Neural progenitor cell (in vitro differentiated cells): ENCODE data around the gene PKP3. TPM values are rescaled to one million over a fixed set of nuclear protein-coding genes. Genes with fewer than 3 reads are reported as not detected.
A peak's percentile ranks its signal among the peaks of the same experiment; 100 is the strongest.

Experiments used
- DNase-seq: peaks from one replicate; pipeline ENCODE4 v3.0.0-alpha.2; 2016; ENCODE audit warnings: low spot score
- H2AFZ ChIP-seq: fragments of 200-600 bp; sonication (generic); replicated peaks from 2 replicates; pipeline ENCODE4 v1.6.1; 2016; ENCODE audit warnings: antibody characterized with exemption
- H3F3A ChIP-seq: fragments of 200-600 bp; sonication (generic); 2 replicates; pipeline ENCODE4 v1.6.1; 2016; ENCODE audit warnings: antibody characterized with exemption, low read depth
- H3K27ac ChIP-seq: fragments of 200-600 bp; sonication (generic); 2 replicates; pipeline ENCODE4 v1.5.1; 2016; ENCODE audit warnings: mild to moderate bottlenecking
- H3K27me3 ChIP-seq: fragments of 200-600 bp; sonication (generic); 2 replicates; pipeline ENCODE4 v1.6.1; 2016; ENCODE audit warnings: mild to moderate bottlenecking, moderate library complexity
- H3K36me3 ChIP-seq: fragments of 200-600 bp; sonication (generic); 2 replicates; pipeline ENCODE4 v1.5.1; 2016
- H3K4me1 ChIP-seq: fragments of 200-600 bp; sonication (generic); 2 replicates; pipeline ENCODE4 v1.6.1; 2016; ENCODE audit warnings: mixed run types
- H3K4me2 ChIP-seq: fragments of 200-600 bp; sonication (generic); 2 replicates; pipeline ENCODE4 v1.6.1; 2016
- H3K4me3 ChIP-seq: fragments of 200-600 bp; sonication (generic); 2 replicates; pipeline ENCODE4 v1.5.1; 2016
- H3K79me2 ChIP-seq: fragments of 200-600 bp; sonication (generic); 2 replicates; pipeline ENCODE4 v1.6.1; 2016; ENCODE audit warnings: low read depth
- H3K9ac ChIP-seq: fragments of 200-600 bp; sonication (generic); 2 replicates; pipeline ENCODE4 v1.6.1; 2016
- H3K9me3 ChIP-seq: fragments of 200-600 bp; sonication (generic); 2 replicates; pipeline ENCODE4 v1.5.1; 2016; ENCODE audit warnings: low read depth
- H4K20me1 ChIP-seq: fragments of 200-600 bp; sonication (generic); 2 replicates; pipeline ENCODE4 v1.6.1; 2016; ENCODE audit warnings: low read depth
- H3K27ac Mint-ChIP-seq: 3 replicates; pipeline ENCODE4 v1.8.0; 2021; ENCODE audit warnings: mixed read lengths
- H3K27me3 Mint-ChIP-seq: 2 replicates; pipeline ENCODE4 v1.8.0; 2022; ENCODE audit warnings: low read depth, mild to moderate bottlenecking, inconsistent platforms, moderate library complexity, mixed read lengths; ENCODE audit not compliant: insufficient read depth
- H3K36me3 Mint-ChIP-seq: 3 replicates; pipeline ENCODE4 v1.8.0; 2021; ENCODE audit warnings: mixed read lengths
- H3K4me1 Mint-ChIP-seq: 3 replicates; pipeline ENCODE4 v1.8.0; 2021; ENCODE audit warnings: mixed read lengths
- H3K4me3 Mint-ChIP-seq: 3 replicates; pipeline ENCODE4 v1.8.0; 2021; ENCODE audit warnings: mild to moderate bottlenecking, moderate library complexity, mixed read lengths
- H3K9me3 Mint-ChIP-seq: 3 replicates; pipeline ENCODE4 v1.8.0; 2020; ENCODE audit warnings: mixed read lengths
- CTCF ChIP-seq: fragments of 200-600 bp; sonication (generic); IDR thresholded peaks from 2 replicates; pipeline ENCODE4 v1.5.1; 2017; ENCODE audit warnings: antibody characterized with exemption, mild to moderate bottlenecking
- EZH2 ChIP-seq: fragments of 200-600 bp; sonication (generic); IDR thresholded peaks from 2 replicates; pipeline ENCODE4 v1.6.1; 2017; ENCODE audit warnings: antibody characterized with exemption, mild to moderate bottlenecking, moderate library complexity
- EZH2phosphoT487 ChIP-seq: fragments of 200-600 bp; sonication (generic); IDR thresholded peaks from 2 replicates; pipeline ENCODE4 v1.6.1; 2017; ENCODE audit warnings: antibody characterized with exemption
- total RNA-seq: library from RNA; depleted of rRNA; stranded (reverse); fragments of >200 nt; gene quantifications from 2 replicates; pipeline ENCODE4 v1.2.3, GENCODE V29; 2015; ENCODE audit warnings: low replicate concordance

PKP3 gene
- total RNA-seq, 1 donor from 2014 or later: 8.5 TPM

- Histone ChIP-seq H3K27me3 (no peaks in the 10 kb centered on the region), H3K4me2 (peak overlapping the region; percentile 91), H3K27ac (peak overlapping the region; percentile 16), H3K79me2 (peaks cover 16% of the 10 kb centered on the region), H3K4me1 (peaks cover 10% of the 10 kb centered on the region), H3K36me3 (no peaks in the 10 kb centered on the region), H3K4me3 (peak overlapping the region; percentile 81), H3K9me3 (no peaks in the 10 kb centered on the region), H3F3A (peaks cover 22% of the 10 kb centered on the region), H3K9ac (no peak overlapping the region), H4K20me1 (peaks cover 15% of the 10 kb centered on the region), H2AFZ (no peak overlapping the region)
- TF ChIP-seq CTCF (no peak), EZH2 (no peak)
- Mint-ChIP-seq H3K4me1 (peaks cover 28% of the 10 kb centered on the region), H3K27me3 (peaks cover 13% of the 10 kb centered on the region), H3K9me3 (peaks cover 7% of the 10 kb centered on the region), H3K4me3 (peak overlapping the region; percentile 93), H3K27ac (peak overlapping the region; percentile 89), H3K36me3 (peaks cover 19% of the 10 kb centered on the region)
- DNase-seq: no peak
Observed at GRCh38 chr11:371051-371450, 23.0 kb upstream of the PKP3 start.

GRCh38 chr11:371716-372590 is 22.1 kb upstream of the PKP3 start:
- Histone ChIP-seq H3K36me3 (no peaks in the 10 kb centered on the region), H2AFZ (no peak overlapping the region), H3K4me1 (peaks cover 10% of the 10 kb centered on the region), H3K27me3 (no peaks in the 10 kb centered on the region), H3K9me3 (no peaks in the 10 kb centered on the region), H3F3A (peaks cover 22% of the 10 kb centered on the region), H3K79me2 (peaks cover 16% of the 10 kb centered on the region), H3K4me3 (no peak overlapping the region), H3K27ac (no peak overlapping the region), H4K20me1 (peaks cover 15% of the 10 kb centered on the region), H3K9ac (no peak overlapping the region), H3K4me2 (no peak overlapping the region)
- H3K9me3 Mint-ChIP-seq: peaks cover 5% of the 10 kb centered on the region
- H3K27ac Mint-ChIP-seq: no peak overlapping the region
- peaks cover 19% of the 10 kb centered on the region for H3K36me3 Mint-ChIP-seq
- TF ChIP-seq EZH2 (no peak), EZH2phosphoT487 (no peak), CTCF (no peak)
- no peak for DNase-seq
- peaks cover 28% of the 10 kb centered on the region for H3K4me1 Mint-ChIP-seq
- H3K27me3 Mint-ChIP-seq: peaks cover 13% of the 10 kb centered on the region
- H3K4me3 Mint-ChIP-seq: peak overlapping the region; percentile 83

- TF ChIP-seq CTCF (no peak), EZH2phosphoT487 (no peak), EZH2 (no peak)
- Mint-ChIP-seq H3K4me3 (no peak overlapping the region), H3K4me1 (peaks cover 21% of the 10 kb centered on the region), H3K9me3 (peaks cover 3% of the 10 kb centered on the region), H3K27me3 (peaks cover 9% of the 10 kb centered on the region), H3K36me3 (peaks cover 19% of the 10 kb centered on the region), H3K27ac (no peak overlapping the region)
- H4K20me1 ChIP-seq: peaks cover 15% of the 10 kb centered on the region
- no peaks in the 10 kb centered on the region for H3K9me3 ChIP-seq
- H3K27me3 ChIP-seq: no peaks in the 10 kb centered on the region
- H3K4me1 ChIP-seq: peaks cover 10% of the 10 kb centered on the region
- peaks cover 18% of the 10 kb centered on the region for H3F3A ChIP-seq
- no peaks in the 10 kb centered on the region for H3K36me3 ChIP-seq
- no peak overlapping the region for H3K4me2 ChIP-seq
- no peak overlapping the region for H2AFZ ChIP-seq
- no peak overlapping the region for H3K4me3 ChIP-seq
- DNase-seq: no peak
- no peak overlapping the region for H3K9ac ChIP-seq
- no peak overlapping the region for H3K27ac ChIP-seq
- H3K79me2 ChIP-seq: peaks cover 16% of the 10 kb centered on the region
Observed at GRCh38 chr11:372809-373715, 20.9 kb upstream of the PKP3 start.
